GM12872 (cell line): ENCODE results near the gene RTN4R.

Source experiments
- CTCF ChIP-seq: IDR thresholded peaks from 3 replicates; pipeline ENCODE4 v1.5.1; 2011; ENCODE audit warnings: low read depth, mild to moderate bottlenecking, low read length, moderate library complexity; ENCODE audit not compliant: insufficient read depth

The RTN4R gene

DNA sequence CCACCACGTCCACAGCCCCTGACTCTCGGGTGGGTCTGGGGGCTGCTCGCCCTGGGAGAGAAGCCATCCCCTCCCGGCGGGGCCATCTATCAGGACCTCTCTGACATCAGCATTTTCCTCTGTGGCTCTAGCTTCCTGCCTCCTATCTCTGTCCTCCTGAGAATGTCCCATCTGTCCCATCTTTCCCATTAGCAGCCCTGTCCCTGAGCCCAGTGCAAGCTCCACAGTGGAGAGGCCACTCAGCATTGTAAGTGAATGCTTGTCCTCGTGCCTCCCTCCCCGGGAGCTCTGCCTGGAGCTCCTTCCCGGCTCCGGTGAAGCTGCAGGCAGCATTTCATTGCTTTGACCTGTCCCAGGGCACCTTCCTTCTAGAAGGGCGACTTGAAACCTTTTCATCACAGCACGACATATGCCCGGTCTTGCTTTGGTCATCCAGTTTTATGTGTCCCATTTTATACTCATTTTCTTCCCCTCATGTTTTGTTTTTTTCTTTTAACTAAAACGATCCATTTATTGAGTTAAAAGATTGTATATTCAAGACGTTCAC, 49.7 kb downstream of the RTN4R start:
- no peak for TF ChIP-seq CTCF

DNA sequence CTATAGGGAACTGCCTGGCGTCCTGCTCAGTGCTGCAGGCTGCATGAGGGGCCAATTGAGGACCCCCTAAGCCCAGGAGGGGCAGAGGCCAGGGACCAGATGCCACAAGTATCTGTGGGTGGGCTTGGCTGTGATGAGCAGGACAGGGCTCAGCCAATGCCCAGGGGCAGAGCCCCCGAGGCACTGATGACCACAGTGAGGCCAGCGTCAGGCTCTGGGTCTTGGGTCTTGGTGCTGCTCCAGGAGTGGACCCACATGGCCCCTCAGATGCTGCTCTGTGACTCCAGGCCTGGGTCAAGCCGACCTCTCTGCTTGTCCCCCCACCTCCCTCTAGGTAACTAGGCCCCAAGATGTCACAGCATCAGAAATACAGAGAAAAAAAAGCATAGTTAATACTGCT, 50.6 kb downstream of the RTN4R start:
- TF ChIP-seq CTCF, result no peak

GRCh38 chr22:20216863-20217499, 51.1 kb downstream of the RTN4R start:
- no peak for TF ChIP-seq CTCF

- peak; percentile 28; the same call in 2 of the 3 replicates for TF ChIP-seq CTCF
These were observed 52.4 kb downstream of the RTN4R start for GRCh38 chr22:20215742-20216141.

DNA sequence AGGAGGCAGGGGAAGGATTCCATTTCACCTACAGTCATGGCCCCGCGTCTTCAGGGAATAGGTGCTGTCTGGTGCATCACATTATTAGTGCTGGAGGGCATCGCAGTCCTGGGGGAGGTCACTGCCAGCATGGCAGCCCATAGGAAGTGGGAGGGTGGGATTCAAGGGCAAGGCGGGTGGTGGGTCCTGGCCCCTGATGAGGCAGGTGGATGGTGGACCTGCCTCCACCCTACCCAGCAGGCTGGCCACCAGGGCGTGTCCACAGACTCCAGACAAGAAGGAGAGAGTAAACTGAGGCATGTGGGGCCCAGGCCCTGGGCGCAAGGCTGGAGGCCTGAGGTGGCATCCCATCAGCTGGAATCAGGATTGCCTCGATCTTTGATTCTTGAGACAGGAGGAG, 53.3 kb downstream of the RTN4R start:
- TF ChIP-seq CTCF, result no peak

DNA sequence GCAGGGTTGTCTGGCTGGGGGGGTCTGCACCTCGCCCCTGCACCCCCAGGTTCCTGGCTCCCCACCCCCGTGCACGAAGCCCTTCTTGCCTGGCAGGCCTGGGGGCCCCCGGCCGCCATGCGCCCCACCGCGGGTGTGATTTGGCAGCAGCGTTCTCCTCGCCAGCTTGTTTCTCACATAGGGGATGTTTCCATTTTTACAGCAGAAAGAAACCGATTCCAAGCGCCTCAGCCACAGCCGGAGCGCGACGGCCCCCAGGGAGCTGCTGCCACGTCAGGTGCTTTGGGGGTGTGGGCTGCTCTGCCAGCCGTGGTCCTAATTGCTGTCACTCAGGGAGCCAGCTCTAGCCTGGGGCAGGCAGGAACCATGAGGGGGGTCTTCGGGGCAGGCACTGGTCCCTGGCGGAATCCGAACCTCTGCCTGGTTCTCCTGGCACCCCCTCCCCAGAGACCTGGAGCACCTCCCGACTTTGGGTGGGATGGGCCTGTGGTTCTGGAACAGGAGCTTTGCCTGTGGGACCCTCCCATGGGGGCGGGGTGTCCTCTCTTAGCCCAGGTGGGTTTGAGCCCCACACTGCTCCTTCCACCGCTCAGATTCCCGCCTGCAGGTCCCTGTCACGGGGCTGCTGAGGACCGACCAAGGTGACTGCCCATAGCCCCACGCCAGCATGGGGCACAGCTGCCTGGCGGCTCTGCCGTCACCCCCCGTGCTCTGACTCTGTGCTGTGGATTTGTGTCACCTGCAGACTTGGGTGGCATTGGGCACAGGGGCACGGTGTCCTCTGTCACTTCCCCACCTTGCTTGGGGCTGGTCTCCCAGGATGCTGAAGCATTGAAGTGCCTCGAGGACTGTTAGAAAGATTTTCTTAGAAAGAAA, 54.0 kb downstream of the RTN4R start:
- TF ChIP-seq CTCF, result no peak
